Spleen (tissue), 7 donors: ENCODE measurements around the gene CDC42BPG.

Experiments used
- POLR2A ChIP-seq, 3 donors: fragments of 450-650 bp; IDR thresholded peaks; one replicate each; pipeline ENCODE4 v1.5.1; 2017; ENCODE audit warnings: antibody characterized with exemption in 3 of 3, mild to moderate bottlenecking in 1 of 3
- TF ChIP-seq, protein P1 (sequence below), 11 experiments: fragments of 200-600 bp in 7 of 11; fragments of 450-650 bp in 4 of 11; sonication (generic) in 4 of 11; IDR thresholded peaks in 8 of 11; conservative IDR thresholded peaks in 3 of 11; 1 replicate in 7 of 11; 2 replicates in 4 of 11; pipeline versions ENCODE4 v1.4.0 to v1.8.0; 2016 to 2021; ENCODE audit warnings: antibody characterized with exemption in 11 of 11, inconsistent platforms in 4 of 11, mild to moderate bottlenecking in 1 of 11
- donor health status: DM: no; HTN: no; CAD: no; lungs with moderate emphysema.
- donor health status: DM: no; HTN: no; CAD: no.
- donor health status: DM: no; HTN: no; CAD: no.

DNA sequence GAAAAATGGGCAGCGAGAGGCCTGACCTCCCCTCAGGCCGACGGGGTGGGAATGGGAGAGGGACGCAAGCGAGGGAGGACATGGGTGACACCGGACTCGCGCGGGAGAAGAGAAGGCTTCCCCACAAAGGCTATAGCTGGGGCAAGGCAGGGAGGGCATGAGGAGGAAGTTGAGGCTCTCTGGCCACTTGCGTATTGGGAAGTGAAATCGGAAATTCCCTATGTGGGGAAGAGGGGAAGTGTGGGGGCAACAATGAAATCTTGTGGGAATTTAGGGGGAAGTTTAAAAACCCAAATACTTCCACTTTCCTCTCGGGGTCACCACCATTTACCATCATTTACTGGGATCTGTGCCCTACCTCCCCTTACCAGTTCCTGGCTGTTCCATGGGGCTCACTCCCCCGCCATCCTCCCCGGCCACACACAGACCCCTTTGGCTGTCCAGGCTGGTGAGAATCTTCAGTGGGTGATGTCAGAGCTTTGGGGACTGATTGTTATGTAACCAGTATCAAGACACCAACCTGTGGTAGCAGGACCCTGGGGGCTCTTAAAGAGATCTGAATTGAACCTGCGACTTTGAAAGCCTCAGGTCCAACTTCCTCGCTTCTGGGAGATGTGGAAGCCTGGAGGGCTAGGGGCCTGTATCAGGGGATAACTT is 34.9 kb upstream of the CDC42BPG start:
- TF ChIP-seq, protein P1, sequence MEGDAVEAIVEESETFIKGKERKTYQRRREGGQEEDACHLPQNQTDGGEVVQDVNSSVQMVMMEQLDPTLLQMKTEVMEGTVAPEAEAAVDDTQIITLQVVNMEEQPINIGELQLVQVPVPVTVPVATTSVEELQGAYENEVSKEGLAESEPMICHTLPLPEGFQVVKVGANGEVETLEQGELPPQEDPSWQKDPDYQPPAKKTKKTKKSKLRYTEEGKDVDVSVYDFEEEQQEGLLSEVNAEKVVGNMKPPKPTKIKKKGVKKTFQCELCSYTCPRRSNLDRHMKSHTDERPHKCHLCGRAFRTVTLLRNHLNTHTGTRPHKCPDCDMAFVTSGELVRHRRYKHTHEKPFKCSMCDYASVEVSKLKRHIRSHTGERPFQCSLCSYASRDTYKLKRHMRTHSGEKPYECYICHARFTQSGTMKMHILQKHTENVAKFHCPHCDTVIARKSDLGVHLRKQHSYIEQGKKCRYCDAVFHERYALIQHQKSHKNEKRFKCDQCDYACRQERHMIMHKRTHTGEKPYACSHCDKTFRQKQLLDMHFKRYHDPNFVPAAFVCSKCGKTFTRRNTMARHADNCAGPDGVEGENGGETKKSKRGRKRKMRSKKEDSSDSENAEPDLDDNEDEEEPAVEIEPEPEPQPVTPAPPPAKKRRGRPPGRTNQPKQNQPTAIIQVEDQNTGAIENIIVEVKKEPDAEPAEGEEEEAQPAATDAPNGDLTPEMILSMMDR (IDR thresholded peaks at IDR 0.05 in 8 of 11, conservative IDR thresholded peaks at IDR 0.05 in 3 of 11), result no peak
- TF ChIP-seq POLR2A (IDR thresholded peaks at IDR 0.05), result peak in 1 of 3 donors; percentile 12
